AG09309 (cell line): ENCODE results near the gene CDH26.

Experiments used
- DNase-seq: peaks from one replicate; pipeline ENCODE4 v3.0.0-alpha.2; 2010; ENCODE audit warnings: low read depth
- H3K4me3 ChIP-seq: 2 replicates; pipeline ENCODE4 v1.5.1; 2011; ENCODE audit warnings: mild to moderate bottlenecking, low read depth, low read length, moderate library complexity; ENCODE audit not compliant: control insufficient read depth
- TF ChIP-seq, protein P1 (sequence below): IDR thresholded peaks from 2 replicates; pipeline ENCODE4 v1.5.1; 2011; ENCODE audit warnings: mild to moderate bottlenecking, low read depth, low read length, inconsistent platforms; ENCODE audit not compliant: insufficient read depth, control insufficient read depth; ENCODE audit errors: missing control alignments

The CDH26 gene

DNA sequence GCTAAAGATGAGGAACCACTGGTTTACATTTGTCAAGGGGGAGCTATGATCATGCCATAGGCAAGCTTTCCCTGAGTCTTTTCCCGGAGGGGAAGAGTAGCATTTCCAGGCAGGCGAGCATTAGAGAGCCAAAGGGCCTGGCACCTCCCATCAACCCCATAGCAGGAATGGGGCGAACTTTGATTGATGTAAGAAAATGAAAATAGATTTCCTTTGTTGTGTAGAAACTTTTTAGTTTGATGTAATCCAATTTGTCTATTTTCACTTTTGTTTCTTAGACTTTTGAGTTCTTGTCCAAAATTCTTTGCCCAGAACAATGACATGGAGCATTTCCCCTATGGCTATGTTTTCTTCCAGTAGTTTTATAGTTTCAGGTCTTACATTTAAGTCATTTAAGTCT is 85.2 kb downstream of the CDH26 start:
- no peak overlapping the region for H3K4me3 ChIP-seq
- TF ChIP-seq, protein P1, sequence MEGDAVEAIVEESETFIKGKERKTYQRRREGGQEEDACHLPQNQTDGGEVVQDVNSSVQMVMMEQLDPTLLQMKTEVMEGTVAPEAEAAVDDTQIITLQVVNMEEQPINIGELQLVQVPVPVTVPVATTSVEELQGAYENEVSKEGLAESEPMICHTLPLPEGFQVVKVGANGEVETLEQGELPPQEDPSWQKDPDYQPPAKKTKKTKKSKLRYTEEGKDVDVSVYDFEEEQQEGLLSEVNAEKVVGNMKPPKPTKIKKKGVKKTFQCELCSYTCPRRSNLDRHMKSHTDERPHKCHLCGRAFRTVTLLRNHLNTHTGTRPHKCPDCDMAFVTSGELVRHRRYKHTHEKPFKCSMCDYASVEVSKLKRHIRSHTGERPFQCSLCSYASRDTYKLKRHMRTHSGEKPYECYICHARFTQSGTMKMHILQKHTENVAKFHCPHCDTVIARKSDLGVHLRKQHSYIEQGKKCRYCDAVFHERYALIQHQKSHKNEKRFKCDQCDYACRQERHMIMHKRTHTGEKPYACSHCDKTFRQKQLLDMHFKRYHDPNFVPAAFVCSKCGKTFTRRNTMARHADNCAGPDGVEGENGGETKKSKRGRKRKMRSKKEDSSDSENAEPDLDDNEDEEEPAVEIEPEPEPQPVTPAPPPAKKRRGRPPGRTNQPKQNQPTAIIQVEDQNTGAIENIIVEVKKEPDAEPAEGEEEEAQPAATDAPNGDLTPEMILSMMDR, result no peak
- DNase-seq, result no peak

DNA sequence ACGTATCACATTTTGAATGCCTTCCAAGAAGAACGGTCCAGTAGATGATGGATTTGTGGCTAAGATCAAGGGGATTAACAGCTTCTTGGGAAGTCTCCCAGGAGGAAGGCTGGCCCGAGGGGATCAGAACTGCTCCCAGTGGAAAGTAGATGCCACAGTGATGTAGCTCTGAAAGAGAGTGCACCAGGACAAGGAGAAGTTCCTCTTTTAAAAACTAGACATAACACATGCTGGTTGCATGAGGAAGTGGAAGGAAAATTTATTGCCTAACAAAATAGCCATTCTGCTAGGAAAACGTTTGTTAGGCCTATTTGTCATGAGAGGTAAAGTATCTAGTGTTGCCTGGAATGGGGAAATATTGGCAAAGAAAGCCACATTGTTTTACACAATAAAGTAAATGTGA is 87.8 kb downstream of the CDH26 start:
- TF ChIP-seq, protein P1, result no peak
- H3K4me3 ChIP-seq, result no peak overlapping the region
- DNase-seq, result peak; percentile 32

DNA sequence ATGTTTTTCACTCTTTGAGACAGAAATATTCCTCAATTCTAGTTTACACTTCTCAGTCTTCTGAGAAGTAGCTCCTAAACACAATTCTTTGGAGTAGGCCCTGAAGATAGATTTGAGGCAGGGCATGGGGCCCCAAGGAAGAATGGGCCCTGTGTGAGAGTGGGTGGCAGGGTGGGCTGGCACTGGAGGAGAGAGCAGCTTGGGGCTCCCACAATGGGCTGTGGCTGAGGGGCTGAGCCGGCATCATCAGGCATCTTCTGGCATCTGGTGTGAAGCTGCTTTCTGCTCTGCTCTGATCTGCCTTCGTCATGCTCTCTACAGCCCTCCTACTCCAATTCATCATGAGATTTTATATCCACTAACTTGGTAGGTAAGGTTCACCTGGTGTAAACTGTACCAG is 88.2 kb downstream of the CDH26 start:
- DNase-seq, result no peak
- TF ChIP-seq, protein P1, result no peak
- H3K4me3 ChIP-seq, result no peak overlapping the region

DNA sequence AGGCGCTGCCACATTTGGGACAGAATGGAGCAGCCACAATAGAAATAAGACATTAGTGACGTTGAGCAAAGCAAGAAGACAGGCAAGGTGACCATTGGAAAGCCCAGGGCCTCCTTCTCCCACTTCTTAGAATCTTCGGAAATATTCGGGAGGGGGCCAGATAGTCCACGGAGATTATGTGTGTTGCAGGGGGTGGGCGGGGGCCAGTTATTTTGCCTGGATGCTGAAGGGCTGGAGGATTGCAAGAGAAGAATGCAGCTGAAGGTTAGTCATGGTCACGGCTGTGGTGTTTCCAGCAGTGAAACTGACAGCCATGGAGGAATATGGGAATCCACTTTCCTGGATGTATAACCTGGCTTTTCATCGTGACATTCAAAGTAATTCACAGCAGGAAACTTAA is 88.6 kb downstream of the CDH26 start:
- TF ChIP-seq, protein P1, result no peak
- no peak for DNase-seq
- no peak overlapping the region for H3K4me3 ChIP-seq

DNA sequence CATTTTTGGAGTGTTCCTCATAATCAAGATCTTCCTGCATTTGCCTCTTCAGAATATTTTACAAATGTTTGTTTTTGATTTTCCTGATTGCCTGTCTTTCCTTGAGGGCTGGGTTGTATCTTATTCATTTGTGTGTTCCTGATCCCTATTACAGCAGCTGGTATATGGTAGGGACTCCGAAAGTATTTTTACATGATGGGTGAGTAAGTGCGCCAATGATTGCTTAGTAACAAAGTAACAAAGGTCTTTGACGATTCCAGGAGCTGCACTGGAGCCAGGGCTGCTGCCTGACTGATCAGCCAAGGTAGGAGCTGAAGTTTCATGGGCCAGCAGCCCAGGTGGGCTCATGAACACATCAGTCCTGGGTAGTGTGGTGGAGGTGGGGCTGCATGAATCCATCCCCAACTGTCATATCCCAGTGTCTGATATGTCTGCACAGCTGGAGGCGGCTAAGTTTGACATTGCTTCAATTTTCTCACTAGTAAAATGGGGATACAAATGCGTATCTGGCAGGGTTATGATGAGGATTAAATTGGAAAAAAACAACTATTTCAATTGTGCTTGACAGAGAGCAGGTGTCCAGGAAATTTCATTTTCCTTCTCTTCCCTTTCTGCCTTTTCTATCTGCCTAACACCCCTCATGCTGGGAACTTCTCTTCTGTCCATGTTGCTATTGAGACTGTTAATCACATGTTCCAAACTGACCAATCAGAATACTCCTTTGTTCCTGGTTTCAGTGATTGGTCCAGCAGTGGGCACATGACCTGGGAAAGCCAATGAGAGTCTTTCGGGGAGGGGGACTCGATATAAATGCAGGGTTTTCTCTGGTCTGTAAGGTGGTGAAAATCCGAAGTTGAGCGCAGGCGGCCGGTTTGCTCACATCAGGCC is 90.7 kb downstream of the CDH26 start:
- TF ChIP-seq, protein P1, result no peak
- DNase-seq, result no peak
- no peak overlapping the region for H3K4me3 ChIP-seq

DNA sequence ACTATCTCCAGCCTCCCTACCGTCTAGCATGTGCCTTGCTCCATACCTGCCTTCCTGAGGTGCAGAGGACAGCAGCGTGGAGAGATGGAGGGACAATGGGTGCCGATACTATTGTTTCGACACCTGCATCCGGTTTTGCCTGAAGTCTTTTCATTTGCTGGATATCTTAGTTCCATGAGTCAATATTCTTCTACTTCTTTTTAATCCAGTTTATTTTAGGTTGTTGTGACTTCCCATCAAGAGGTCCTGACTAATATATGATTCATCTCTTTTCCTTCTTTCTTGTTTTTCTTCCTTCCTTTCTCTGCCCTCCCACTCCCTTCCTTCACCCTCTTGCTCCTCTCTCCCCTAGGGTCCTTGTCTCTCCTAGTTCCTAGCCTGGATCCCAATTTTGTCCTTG is 91.4 kb downstream of the CDH26 start:
- H3K4me3 ChIP-seq, result no peak overlapping the region
- DNase-seq, result no peak
- TF ChIP-seq, protein P1, result no peak
